Retinal pigment epithelial cell (primary cell): ENCODE data around the gene RABL6.

Source experiments
- DNase-seq: peaks from one replicate; pipeline ENCODE4 v3.0.0-alpha.2; 2010; ENCODE audit warnings: low read depth
- H3K4me3 ChIP-seq: 2 replicates; pipeline ENCODE4 v1.5.1; 2011; ENCODE audit warnings: mild to moderate bottlenecking, low read length, control low read depth, moderate library complexity
- TF ChIP-seq, protein P1 (sequence below): conservative IDR thresholded peaks from 2 replicates; pipeline ENCODE4 v1.5.1; 2011; ENCODE audit warnings: low read depth, low read length, control low read depth, inconsistent platforms

RABL6 gene

DNA sequence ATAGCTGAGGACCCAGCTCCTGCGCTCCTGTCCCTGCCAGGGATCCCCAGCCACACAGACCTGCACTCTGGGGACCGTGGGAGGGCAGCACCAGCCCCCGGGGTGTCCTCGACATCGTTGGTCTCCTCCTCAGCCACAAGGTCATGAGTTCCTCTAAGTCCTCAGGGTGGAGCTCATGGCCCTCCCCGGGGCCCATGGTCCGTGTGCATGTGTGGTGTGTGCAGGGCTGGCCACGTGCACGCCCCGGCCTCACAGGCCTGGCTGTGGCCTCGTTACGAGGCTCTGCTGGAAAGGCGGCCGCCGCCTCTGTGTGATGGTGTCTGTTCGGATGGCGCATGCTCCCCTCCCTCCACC, 18.4 kb downstream of the RABL6 start:
- DNase-seq: no peak
- no peak overlapping the region for H3K4me3 ChIP-seq

DNA sequence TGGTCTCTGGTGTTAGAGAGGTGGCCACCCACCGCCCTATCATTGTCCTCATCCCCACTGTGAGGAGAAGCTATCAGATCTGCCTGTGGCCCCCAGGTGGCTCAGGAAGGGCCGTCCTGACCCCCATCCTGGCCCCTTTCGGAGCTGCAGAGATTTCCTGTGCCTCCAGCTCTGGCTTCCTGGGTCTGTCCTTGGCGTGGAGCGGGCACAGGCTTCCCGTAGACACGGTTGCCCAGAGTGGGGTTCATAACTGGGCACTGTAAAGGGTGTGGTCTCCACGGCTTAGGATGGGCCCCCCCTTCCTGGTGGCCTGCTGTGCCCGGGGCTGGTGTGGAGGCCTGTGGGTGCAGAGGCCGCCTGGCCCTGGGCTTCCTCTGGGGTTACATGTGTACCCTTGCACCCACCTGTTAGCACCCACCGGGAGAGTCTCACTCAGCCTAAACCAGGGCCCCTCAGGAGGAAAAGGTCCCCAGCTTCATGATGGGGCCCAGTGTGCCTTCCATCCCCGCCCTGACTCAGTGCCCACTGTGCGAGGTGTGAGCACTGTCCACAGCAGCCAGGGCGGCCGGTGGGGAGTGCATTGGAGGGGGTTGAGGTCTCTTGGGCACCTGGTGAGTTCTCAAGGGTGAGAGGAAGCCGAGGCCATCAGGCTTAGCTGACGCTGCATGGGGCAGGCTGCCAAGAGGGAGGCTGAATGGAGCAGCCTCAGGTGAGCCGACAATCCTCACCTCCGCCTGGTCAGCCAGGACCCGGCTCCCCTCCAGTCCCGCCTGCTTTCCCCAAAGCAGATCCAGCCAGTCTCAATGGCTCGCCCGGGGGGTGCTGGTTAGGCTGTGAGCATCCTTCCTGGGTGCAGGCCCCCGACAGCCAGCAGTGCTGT, 19.2 kb downstream of the RABL6 start:
- TF ChIP-seq, protein P1, sequence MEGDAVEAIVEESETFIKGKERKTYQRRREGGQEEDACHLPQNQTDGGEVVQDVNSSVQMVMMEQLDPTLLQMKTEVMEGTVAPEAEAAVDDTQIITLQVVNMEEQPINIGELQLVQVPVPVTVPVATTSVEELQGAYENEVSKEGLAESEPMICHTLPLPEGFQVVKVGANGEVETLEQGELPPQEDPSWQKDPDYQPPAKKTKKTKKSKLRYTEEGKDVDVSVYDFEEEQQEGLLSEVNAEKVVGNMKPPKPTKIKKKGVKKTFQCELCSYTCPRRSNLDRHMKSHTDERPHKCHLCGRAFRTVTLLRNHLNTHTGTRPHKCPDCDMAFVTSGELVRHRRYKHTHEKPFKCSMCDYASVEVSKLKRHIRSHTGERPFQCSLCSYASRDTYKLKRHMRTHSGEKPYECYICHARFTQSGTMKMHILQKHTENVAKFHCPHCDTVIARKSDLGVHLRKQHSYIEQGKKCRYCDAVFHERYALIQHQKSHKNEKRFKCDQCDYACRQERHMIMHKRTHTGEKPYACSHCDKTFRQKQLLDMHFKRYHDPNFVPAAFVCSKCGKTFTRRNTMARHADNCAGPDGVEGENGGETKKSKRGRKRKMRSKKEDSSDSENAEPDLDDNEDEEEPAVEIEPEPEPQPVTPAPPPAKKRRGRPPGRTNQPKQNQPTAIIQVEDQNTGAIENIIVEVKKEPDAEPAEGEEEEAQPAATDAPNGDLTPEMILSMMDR: no peak
- no peak overlapping the region for H3K4me3 ChIP-seq
- no peak for DNase-seq

More for the DNA sequence above, 18.4 kb downstream of the RABL6 start:
- TF ChIP-seq, protein P1: no peak

DNA sequence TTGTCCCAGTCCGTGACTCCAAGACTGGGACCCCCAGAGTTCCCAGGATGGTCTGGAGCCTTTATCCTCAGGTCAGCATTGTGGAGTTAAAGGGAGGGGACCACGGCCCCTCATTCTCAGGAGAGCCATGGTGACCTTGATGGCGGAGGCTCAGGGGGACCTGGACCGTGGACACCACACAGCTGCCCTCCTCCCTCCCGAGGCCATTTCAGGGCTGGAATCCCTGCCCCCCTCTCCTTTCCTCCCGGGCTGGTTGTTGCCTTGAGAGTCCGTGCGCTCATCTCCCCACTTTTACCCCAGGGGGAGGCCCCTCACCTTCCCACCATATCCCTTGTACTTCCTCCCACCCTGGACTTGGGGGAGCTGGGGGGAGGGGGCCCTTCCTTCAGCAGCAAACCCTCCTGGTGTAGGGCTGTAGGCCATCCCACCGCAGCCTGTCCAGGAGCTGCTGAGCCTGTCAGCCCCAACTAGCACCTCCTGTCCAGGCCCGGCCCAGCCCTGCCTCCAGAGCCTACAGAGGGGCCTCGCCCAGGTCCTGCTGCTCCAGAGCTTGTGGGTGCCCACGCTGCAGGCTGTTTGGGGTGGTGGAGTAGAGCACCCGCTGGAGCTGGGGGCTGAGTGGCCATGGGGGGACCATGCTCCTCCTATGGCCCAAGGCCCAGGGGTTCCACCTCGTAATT, 20.2 kb downstream of the RABL6 start:
- no peak overlapping the region for H3K4me3 ChIP-seq
- TF ChIP-seq, protein P1: no peak
- DNase-seq: no peak

DNA sequence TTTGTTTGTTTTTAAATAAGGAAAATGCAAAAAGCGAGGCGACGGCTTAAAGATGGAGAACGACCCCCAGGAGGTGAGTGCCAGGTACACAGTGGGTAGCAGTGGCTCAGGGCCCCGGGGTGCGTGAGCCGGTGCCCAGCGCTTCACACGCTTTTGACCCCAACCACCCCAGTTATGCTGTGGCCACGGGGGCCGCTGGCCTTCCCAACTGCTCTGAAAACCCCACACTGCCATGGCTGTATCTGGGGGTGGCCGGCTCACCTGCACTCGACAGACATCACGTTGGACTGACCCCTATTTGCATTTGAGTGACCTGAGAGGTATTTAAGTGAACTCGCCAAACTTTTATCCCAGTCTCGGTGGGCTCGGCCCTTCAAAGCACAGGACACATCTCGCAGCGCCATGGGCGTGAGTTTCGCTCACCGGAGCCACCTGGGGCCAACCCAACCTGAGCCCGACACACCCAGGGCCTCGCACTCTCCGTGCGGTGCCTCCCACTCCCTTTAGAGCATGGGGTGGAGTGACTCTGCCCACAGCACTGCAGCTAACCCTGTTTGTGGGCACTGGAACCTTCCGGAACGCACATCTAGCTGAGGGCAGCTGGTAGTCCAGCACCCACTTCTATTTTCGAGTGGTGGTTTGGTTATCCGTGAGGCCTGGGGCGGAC, 20.9 kb downstream of the RABL6 start:
- DNase-seq: no peak
- no peak overlapping the region for H3K4me3 ChIP-seq
- TF ChIP-seq, protein P1: no peak

DNA sequence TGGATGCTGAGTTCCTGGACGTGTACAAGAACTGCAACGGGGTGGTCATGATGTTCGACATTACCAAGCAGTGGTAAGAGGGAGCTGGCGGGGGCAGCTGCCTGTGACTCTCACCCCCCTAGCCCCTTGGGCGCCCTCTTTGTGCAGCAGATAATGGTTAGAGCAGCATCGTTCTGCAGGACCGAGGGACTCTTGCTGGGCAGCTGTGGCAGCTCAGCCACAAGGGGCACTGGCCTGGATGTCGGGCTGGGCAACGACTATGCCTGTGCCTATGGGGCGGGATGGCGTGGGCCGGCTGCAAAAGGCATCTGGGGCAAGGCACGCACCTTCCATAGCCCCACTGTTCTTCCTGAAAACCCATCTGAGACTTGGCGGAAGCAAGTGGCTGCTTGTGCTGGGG, 21.7 kb downstream of the RABL6 start:
- no peak for DNase-seq
- no peak overlapping the region for H3K4me3 ChIP-seq
- TF ChIP-seq, protein P1: no peak

DNA sequence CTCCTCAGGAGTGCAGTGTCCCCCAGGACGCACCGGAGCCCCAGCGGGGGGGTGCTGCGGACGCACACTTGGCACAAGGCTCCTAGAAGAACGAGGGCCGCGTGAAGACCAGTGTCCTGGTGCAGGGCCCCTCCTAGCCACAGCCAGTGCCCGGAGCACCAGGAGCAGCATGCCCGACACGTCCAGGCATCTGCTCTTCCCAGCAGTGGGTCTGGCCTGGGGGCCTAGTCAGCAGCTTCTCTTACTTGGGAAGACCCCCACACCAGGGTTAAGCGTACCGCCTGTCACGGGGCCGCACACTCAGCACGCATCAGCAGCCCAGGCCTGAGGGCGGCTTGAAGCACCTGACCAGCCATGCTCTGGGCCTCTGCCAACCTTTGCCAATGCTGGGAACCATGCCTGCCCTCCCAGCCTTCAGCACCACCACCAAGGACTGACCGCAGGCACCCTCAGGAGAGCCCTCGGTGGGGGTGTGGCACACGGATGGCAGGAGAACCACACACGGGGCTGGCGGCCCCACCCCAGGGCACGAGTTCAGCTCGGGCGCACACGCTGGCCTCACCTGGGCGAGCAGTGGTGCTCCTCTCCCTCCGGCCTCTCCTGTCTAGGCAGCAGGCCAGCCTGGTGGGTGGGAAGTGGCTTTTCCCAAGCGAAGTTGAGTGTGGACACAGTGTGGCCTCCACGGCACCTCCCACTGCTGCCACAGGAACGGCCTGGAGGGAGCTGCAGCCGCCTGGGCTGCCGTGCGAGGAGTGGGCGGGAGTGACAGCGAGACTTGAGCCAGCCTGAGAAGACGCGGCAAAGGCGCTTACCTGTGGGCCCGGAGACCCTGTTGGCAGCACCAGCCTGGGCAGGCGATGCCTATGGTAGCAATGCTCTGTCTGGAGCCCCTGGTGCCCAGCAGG, 22.5 kb downstream of the RABL6 start:
- TF ChIP-seq, protein P1: no peak
- no peak for DNase-seq
- H3K4me3 ChIP-seq: no peak overlapping the region
